KMS-11 (cell line): ENCODE data around the gene COX10.

ENCODE experiments used
- H2AFZ ChIP-seq: fragments of 200-600 bp; sonication (generic); 2 replicates; pipeline ENCODE4 v1.6.1; 2016; ENCODE audit warnings: antibody characterized with exemption, mixed run types, low read depth
- H3K27ac ChIP-seq: fragments of 200-600 bp; sonication (generic); 2 replicates; pipeline ENCODE4 v1.6.1; 2016; ENCODE audit warnings: mild to moderate bottlenecking, mixed run types
- H3K27me3 ChIP-seq: fragments of 200-600 bp; sonication (generic); 2 replicates; pipeline ENCODE4 v1.6.1; 2017; ENCODE audit warnings: mild to moderate bottlenecking, low read depth, mixed run types, moderate library complexity; ENCODE audit not compliant: insufficient read depth
- H3K36me3 ChIP-seq: fragments of 200-600 bp; sonication (generic); 2 replicates; pipeline ENCODE4 v1.6.1; 2017; ENCODE audit warnings: mild to moderate bottlenecking, mixed run types; ENCODE audit not compliant: insufficient read depth
- H3K4me1 ChIP-seq: fragments of 200-600 bp; sonication (generic); 2 replicates; pipeline ENCODE4 v1.6.1; 2016; ENCODE audit warnings: mild to moderate bottlenecking, low read depth, mixed run types; ENCODE audit not compliant: poor library complexity, severe bottlenecking
- H3K4me2 ChIP-seq: fragments of 200-600 bp; sonication (generic); 2 replicates; pipeline ENCODE4 v1.7.0; 2016; ENCODE audit warnings: mild to moderate bottlenecking, mixed run types
- H3K4me3 ChIP-seq: fragments of 200-600 bp; sonication (generic); IDR thresholded peaks from 2 replicates; pipeline ENCODE4 v1.6.1; 2017; ENCODE audit warnings: low read depth, low read length, mixed read lengths; ENCODE audit not compliant: insufficient read depth
- H3K79me2 ChIP-seq: fragments of 200-600 bp; sonication (generic); 2 replicates; pipeline ENCODE4 v1.6.1; 2016; ENCODE audit warnings: low read depth, mixed run types; ENCODE audit not compliant: insufficient read depth
- H3K9ac ChIP-seq: fragments of 200-600 bp; sonication (generic); 2 replicates; pipeline ENCODE4 v1.6.1; 2016; ENCODE audit warnings: mild to moderate bottlenecking, mixed run types
- H4K20me1 ChIP-seq: fragments of 200-600 bp; sonication (generic); 2 replicates; pipeline ENCODE4 v1.6.1; 2016; ENCODE audit warnings: mild to moderate bottlenecking, mixed run types; ENCODE audit not compliant: insufficient read depth
- TF ChIP-seq, protein P1 (sequence below): fragments of 200-600 bp; sonication (generic); conservative IDR thresholded peaks from 2 replicates; pipeline ENCODE4 v1.6.1; 2017; ENCODE audit warnings: low read depth, mild to moderate bottlenecking, antibody characterized with exemption, low read length, moderate library complexity, mixed read lengths

Gene COX10

GRCh38 chr17:14092808-14093207 is 23.5 kb downstream of the COX10 start:
- Histone ChIP-seq H3K36me3 (no peaks in the 10 kb centered on the region), H3K4me1 (peaks cover 15% of the 10 kb centered on the region), H3K27me3 (no peaks in the 10 kb centered on the region), H4K20me1 (no peaks in the 10 kb centered on the region), H3K27ac (no peak overlapping the region), H3K79me2 (no peaks in the 10 kb centered on the region), H3K9ac (no peak overlapping the region), H3K4me2 (no peak overlapping the region), H2AFZ (no peak overlapping the region), H3K4me3 (no peak overlapping the region)
- TF ChIP-seq, protein P1, sequence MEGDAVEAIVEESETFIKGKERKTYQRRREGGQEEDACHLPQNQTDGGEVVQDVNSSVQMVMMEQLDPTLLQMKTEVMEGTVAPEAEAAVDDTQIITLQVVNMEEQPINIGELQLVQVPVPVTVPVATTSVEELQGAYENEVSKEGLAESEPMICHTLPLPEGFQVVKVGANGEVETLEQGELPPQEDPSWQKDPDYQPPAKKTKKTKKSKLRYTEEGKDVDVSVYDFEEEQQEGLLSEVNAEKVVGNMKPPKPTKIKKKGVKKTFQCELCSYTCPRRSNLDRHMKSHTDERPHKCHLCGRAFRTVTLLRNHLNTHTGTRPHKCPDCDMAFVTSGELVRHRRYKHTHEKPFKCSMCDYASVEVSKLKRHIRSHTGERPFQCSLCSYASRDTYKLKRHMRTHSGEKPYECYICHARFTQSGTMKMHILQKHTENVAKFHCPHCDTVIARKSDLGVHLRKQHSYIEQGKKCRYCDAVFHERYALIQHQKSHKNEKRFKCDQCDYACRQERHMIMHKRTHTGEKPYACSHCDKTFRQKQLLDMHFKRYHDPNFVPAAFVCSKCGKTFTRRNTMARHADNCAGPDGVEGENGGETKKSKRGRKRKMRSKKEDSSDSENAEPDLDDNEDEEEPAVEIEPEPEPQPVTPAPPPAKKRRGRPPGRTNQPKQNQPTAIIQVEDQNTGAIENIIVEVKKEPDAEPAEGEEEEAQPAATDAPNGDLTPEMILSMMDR = no peak

GRCh38 chr17:14094676-14095601 is 25.6 kb downstream of the COX10 start:
- Histone ChIP-seq H3K4me1 (peaks cover 11% of the 10 kb centered on the region), H2AFZ (no peak overlapping the region), H3K4me2 (no peak overlapping the region), H3K79me2 (no peaks in the 10 kb centered on the region), H3K36me3 (no peaks in the 10 kb centered on the region), H3K4me3 (no peak overlapping the region), H3K9ac (no peak overlapping the region), H3K27ac (no peak overlapping the region), H3K27me3 (no peaks in the 10 kb centered on the region), H4K20me1 (no peaks in the 10 kb centered on the region)
- TF ChIP-seq, protein P1 = no peak

- Histone ChIP-seq H3K79me2 (no peaks in the 10 kb centered on the region), H4K20me1 (no peaks in the 10 kb centered on the region), H3K36me3 (no peaks in the 10 kb centered on the region), H3K4me2 (no peak overlapping the region), H3K4me3 (no peak overlapping the region), H2AFZ (no peak overlapping the region), H3K27me3 (no peaks in the 10 kb centered on the region), H3K9ac (no peak overlapping the region), H3K4me1 (peaks cover 11% of the 10 kb centered on the region), H3K27ac (no peak overlapping the region)
- TF ChIP-seq, protein P1 = no peak
These were observed 26.3 kb downstream of the COX10 start for GRCh38 chr17:14095631-14096030.

- Histone ChIP-seq H3K27ac (no peak overlapping the region), H2AFZ (no peak overlapping the region), H3K4me3 (no peak overlapping the region), H3K9ac (no peak overlapping the region), H3K79me2 (no peaks in the 10 kb centered on the region), H4K20me1 (no peaks in the 10 kb centered on the region), H3K4me2 (no peak overlapping the region), H3K27me3 (no peaks in the 10 kb centered on the region), H3K4me1 (no peaks in the 10 kb centered on the region), H3K36me3 (no peaks in the 10 kb centered on the region)
- TF ChIP-seq, protein P1 = no peak
These were observed 28.9 kb downstream of the COX10 start for GRCh38 chr17:14098246-14098645.
